Mesenchymal stem cell (in vitro differentiated cells and primary cell): ENCODE results near the gene OSM.

Experiments
- DNase-seq: peaks from one replicate; pipeline ENCODE4 v3.0.0-alpha.2; 2013
- H2AFZ ChIP-seq: one replicate; pipeline ENCODE4 v1.6.1; 2013; ENCODE audit warnings: low read depth, mild to moderate bottlenecking, control low read depth, inconsistent platforms, low read length, moderate library complexity
- H2AK5ac ChIP-seq: 2 replicates; pipeline ENCODE4 v1.6.1; 2013; ENCODE audit warnings: low read length, moderate library complexity, mild to moderate bottlenecking, inconsistent platforms; ENCODE audit not compliant: severe bottlenecking
- H2BK120ac ChIP-seq: one replicate; pipeline ENCODE4 v1.6.1; 2013; ENCODE audit warnings: low read depth, mild to moderate bottlenecking, inconsistent platforms, low read length, moderate library complexity
- H2BK12ac ChIP-seq, 2 experiments: one replicate each; pipeline ENCODE4 v1.6.1; 2013; ENCODE audit warnings: inconsistent platforms in 2 of 2, low read length in 2 of 2, mild to moderate bottlenecking in 2 of 2, moderate library complexity in 2 of 2, control low read depth in 1 of 2
- H2BK15ac ChIP-seq: one replicate; pipeline ENCODE4 v1.6.1; 2013; ENCODE audit warnings: mild to moderate bottlenecking, low read depth, inconsistent platforms; ENCODE audit not compliant: poor library complexity, severe bottlenecking
- H2BK5ac ChIP-seq: 2 replicates; pipeline ENCODE4 v1.6.1; 2013; ENCODE audit warnings: low read depth, mild to moderate bottlenecking, low read length, control low read depth, inconsistent platforms; ENCODE audit not compliant: poor library complexity, severe bottlenecking
- H3K14ac ChIP-seq, 2 experiments: one replicate each; pipeline ENCODE4 v1.6.1; 2013; ENCODE audit warnings: inconsistent platforms in 2 of 2, low read length in 2 of 2, control low read depth in 1 of 2, mild to moderate bottlenecking in 1 of 2, moderate library complexity in 1 of 2
- H3K18ac ChIP-seq, 2 experiments: one replicate each; pipeline ENCODE4 v1.6.1; 2013; ENCODE audit warnings: inconsistent platforms in 2 of 2, low read length in 2 of 2, control low read depth in 1 of 2, low read depth in 1 of 2, mild to moderate bottlenecking in 1 of 2
- H3K23ac ChIP-seq, 2 experiments: one replicate each; pipeline ENCODE4 v1.6.1; 2013; ENCODE audit warnings: inconsistent platforms in 2 of 2, low read length in 2 of 2, mild to moderate bottlenecking in 2 of 2, moderate library complexity in 2 of 2, control low read depth in 1 of 2
- H3K27ac ChIP-seq: 2 replicates; pipeline ENCODE4 v1.5.1; 2013; ENCODE audit warnings: mild to moderate bottlenecking, moderate library complexity, low read length, control low read depth, inconsistent platforms; ENCODE audit not compliant: poor library complexity, severe bottlenecking
- H3K27me3 ChIP-seq, 2 experiments: 2 replicates each; pipeline versions ENCODE4 v1.6.1 to v1.7.0; 2013; ENCODE audit warnings: low read length in 2 of 2, mild to moderate bottlenecking in 2 of 2, moderate library complexity in 2 of 2, control low read depth in 1 of 2, inconsistent platforms in 1 of 2; ENCODE audit not compliant: control insufficient read depth in 1 of 2, insufficient read depth in 1 of 2
- H3K36me3 ChIP-seq, 2 experiments: 2 replicates each; pipeline versions ENCODE4 v1.6.1 to v1.7.0; 2013; ENCODE audit warnings: low read length in 2 of 2, control low read depth in 1 of 2, inconsistent platforms in 1 of 2, low read depth in 1 of 2, mild to moderate bottlenecking in 1 of 2; ENCODE audit not compliant: insufficient read depth in 2 of 2, control insufficient read depth in 1 of 2
- H3K4ac ChIP-seq, 2 experiments: one replicate each; pipeline ENCODE4 v1.6.1; 2013; ENCODE audit warnings: inconsistent platforms in 2 of 2, low read length in 2 of 2, mild to moderate bottlenecking in 2 of 2, moderate library complexity in 2 of 2, control low read depth in 1 of 2, low read depth in 1 of 2
- H3K4me1 ChIP-seq: 2 replicates; pipeline ENCODE4 v1.6.1; 2013; ENCODE audit warnings: low read depth, low read length, control low read depth; ENCODE audit not compliant: control insufficient read depth, insufficient read depth
- H3K4me2 ChIP-seq: 2 replicates; pipeline ENCODE4 v1.6.1; 2013; ENCODE audit warnings: low read length, mild to moderate bottlenecking, inconsistent platforms; ENCODE audit not compliant: poor library complexity, severe bottlenecking
- H3K4me3 ChIP-seq, 2 experiments: 2 replicates each; pipeline versions ENCODE4 v1.5.1 to v1.7.0; 2013; ENCODE audit warnings: low read length in 2 of 2, mild to moderate bottlenecking in 2 of 2, control low read depth in 1 of 2, low read depth in 1 of 2; ENCODE audit not compliant: insufficient read depth in 1 of 2
- H3K79me1 ChIP-seq: replicated peaks from 2 replicates; pipeline ENCODE4 v1.6.1; 2013; ENCODE audit warnings: mild to moderate bottlenecking, control low read depth, low read length, inconsistent platforms; ENCODE audit not compliant: poor library complexity, severe bottlenecking
- H3K9ac ChIP-seq: 2 replicates; pipeline ENCODE4 v1.7.0; 2013; ENCODE audit warnings: mild to moderate bottlenecking, low read length, moderate library complexity
- H3K9me3 ChIP-seq: 2 replicates; pipeline ENCODE4 v1.7.0; 2013; ENCODE audit warnings: mild to moderate bottlenecking, low read length; ENCODE audit not compliant: control insufficient read depth
- H4K8ac ChIP-seq: one replicate; pipeline ENCODE4 v1.6.1; 2013; ENCODE audit warnings: inconsistent platforms, mild to moderate bottlenecking, low read length, moderate library complexity
- H4K91ac ChIP-seq: one replicate; pipeline ENCODE4 v1.6.1; 2013; ENCODE audit warnings: mild to moderate bottlenecking, low read length, inconsistent platforms
- WGBS: methylation state at CpG from one replicate; pipeline ENCODE4 v1.1.7; 2013; ENCODE audit warnings: mixed read lengths; 5-methylcytosine and 5-hydroxymethylcytosine counted together

Gene OSM

GRCh38 chr22:30227438-30228228 is 39.0 kb downstream of the OSM start:
- H3K9ac ChIP-seq, result no peak overlapping the region
- no peak overlapping the region for H2BK120ac ChIP-seq
- H2AFZ ChIP-seq, result no peak overlapping the region
- H3K23ac ChIP-seq, result no peak overlapping the region
- H3K4me3 ChIP-seq, result no peak overlapping the region
- no peak overlapping the region for H4K8ac ChIP-seq
- H3K27ac ChIP-seq, result peak overlapping the region; percentile 43
- peaks cover 0 to 17% of the 10 kb centered on the region in 2 experiments for H3K27me3 ChIP-seq
- no peak for DNase-seq
- H3K18ac ChIP-seq, result no peak overlapping the region
- WGBS, result 97% methylated on average over 2 of the region's 4 CpGs
- no peak overlapping the region for H3K14ac ChIP-seq
- no peak overlapping the region for H2BK5ac ChIP-seq
- H3K9me3 ChIP-seq, result peaks cover 3% of the 10 kb centered on the region
- H4K91ac ChIP-seq, result no peak overlapping the region
- no peaks in the 10 kb centered on the region for H3K36me3 ChIP-seq
- H3K4ac ChIP-seq, result no peak overlapping the region
- H2AK5ac ChIP-seq, result peak overlapping the region; percentile 97
- H3K4me2 ChIP-seq, result no peak overlapping the region
- no peaks in the 10 kb centered on the region for H3K79me1 ChIP-seq
- no peak overlapping the region for H2BK12ac ChIP-seq
- H3K4me1 ChIP-seq, result peaks cover 29% of the 10 kb centered on the region
- H2BK15ac ChIP-seq, result no peak overlapping the region

DNA sequence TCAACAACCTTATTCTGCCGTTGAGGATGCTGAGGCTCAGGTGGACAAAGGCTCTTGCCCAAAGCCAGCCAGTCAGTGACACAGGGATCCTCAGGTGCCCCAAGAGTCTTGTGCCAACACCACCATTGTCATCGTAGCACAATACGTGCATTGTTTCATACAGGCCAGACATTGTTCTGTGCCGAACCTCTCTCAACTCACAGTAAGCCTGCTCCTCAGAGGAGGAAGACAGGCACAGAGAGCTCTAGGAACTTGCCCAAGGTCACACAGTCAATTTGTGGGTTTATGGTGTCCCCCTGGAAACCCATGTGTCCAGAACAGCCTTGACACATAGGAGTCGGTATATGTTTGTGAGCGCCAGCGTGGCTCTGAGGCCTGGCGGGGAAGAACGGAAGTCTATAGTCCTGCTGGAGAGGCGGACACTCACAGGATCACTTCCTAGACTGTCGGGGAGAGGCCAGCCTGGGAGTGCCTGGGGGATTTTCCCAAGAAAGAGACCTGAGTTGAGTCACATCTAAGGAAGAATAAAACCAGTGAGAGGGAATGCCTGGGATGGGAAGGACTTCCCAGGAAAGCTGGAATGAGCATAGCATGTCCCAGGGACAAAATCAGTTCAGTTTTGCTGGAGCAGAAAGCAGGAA is 40.3 kb downstream of the OSM start:
- Histone ChIP-seq H3K9me3 (peaks cover 3% of the 10 kb centered on the region), H3K27me3 (peaks cover 0 to 24% of the 10 kb centered on the region in 2 experiments), H2BK120ac (no peak overlapping the region), H4K8ac (no peak overlapping the region), H3K14ac (no peak overlapping the region), H3K27ac (peak overlapping the region; percentile 61), H4K91ac (no peak overlapping the region), H2BK12ac (peak overlapping the region in 1 of 2 experiments; percentile 70), H2BK5ac (no peak overlapping the region), H3K4ac (peak overlapping the region; percentile 11 to 31), H3K23ac (no peak overlapping the region), H2AK5ac (peak overlapping the region; percentile 73), H2AFZ (no peak overlapping the region), H3K4me3 (no peak overlapping the region), H3K9ac (no peak overlapping the region), H3K18ac (no peak overlapping the region), H3K36me3 (no peaks in the 10 kb centered on the region), H2BK15ac (no peak overlapping the region), H3K79me1 (no peaks in the 10 kb centered on the region), H3K4me1 (peaks cover 25% of the 10 kb centered on the region), H3K4me2 (no peak overlapping the region)
- 88% methylated on average over 11 of the region's 11 CpGs for WGBS
- peak; percentile 71 for DNase-seq

GRCh38 chr22:30225220-30225927 is 41.3 kb downstream of the OSM start:
- Histone ChIP-seq H3K4me2 (no peak overlapping the region), H3K4me1 (peaks cover 25% of the 10 kb centered on the region), H3K9ac (no peak overlapping the region), H3K9me3 (peaks cover 3% of the 10 kb centered on the region), H3K4ac (no peak overlapping the region), H3K27me3 (peaks cover 0 to 32% of the 10 kb centered on the region in 2 experiments), H2AK5ac (peak overlapping the region; percentile 93), H3K79me1 (no peaks in the 10 kb centered on the region), H3K18ac (no peak overlapping the region), H3K14ac (no peak overlapping the region), H2BK5ac (no peak overlapping the region), H2AFZ (no peak overlapping the region), H2BK15ac (no peak overlapping the region), H4K91ac (no peak overlapping the region), H3K23ac (no peak overlapping the region), H3K27ac (no peak overlapping the region), H3K36me3 (no peaks in the 10 kb centered on the region), H2BK120ac (no peak overlapping the region), H3K4me3 (no peak overlapping the region), H4K8ac (no peak overlapping the region), H2BK12ac (peak overlapping the region in 1 of 2 experiments; percentile 29)
- 95% methylated on average over 4 of the region's 7 CpGs for WGBS
- no peak for DNase-seq
